H1 (cell line): ENCODE measurements around the gene RTF1. TPM values are rescaled to one million over a fixed set of nuclear protein-coding genes. Genes with fewer than 3 reads are reported as not detected.

ENCODE experiments used
- ATF2 ChIP-seq: IDR thresholded peaks from 2 replicates; pipeline ENCODE4 v1.6.1; 2012; ENCODE audit warnings: low read length, inconsistent platforms
- CHD1 ChIP-seq: IDR thresholded peaks from 2 replicates; pipeline ENCODE4 v1.6.1; 2012; ENCODE audit warnings: low read depth, low read length, improper control_type of control experiment
- CHD2 ChIP-seq: IDR thresholded peaks from 2 replicates; pipeline ENCODE4 v1.6.1; 2012; ENCODE audit warnings: low read length, improper control_type of control experiment
- CHD7 ChIP-seq: fragments of 300-600 bp; sonication (generic); IDR thresholded peaks from 2 replicates; pipeline ENCODE4 v1.7.1; 2012; ENCODE audit warnings: low read length, moderate library complexity, mild to moderate bottlenecking, inconsistent platforms; ENCODE audit not compliant: insufficient replicate concordance
- EP300 ChIP-seq, 2 experiments: IDR thresholded peaks; 1 replicate in 1 of 2; 2 replicates in 1 of 2; pipeline ENCODE4 v1.6.1; 2011 to 2012; ENCODE audit warnings: low read depth in 2 of 2, low read length in 2 of 2, mild to moderate bottlenecking in 2 of 2, borderline replicate concordance in 1 of 2, inconsistent platforms in 1 of 2, moderate library complexity in 1 of 2
- GTF2F1 ChIP-seq: IDR thresholded peaks from 2 replicates; pipeline ENCODE4 v1.6.1; 2012; ENCODE audit warnings: low read depth, low read length, improper control_type of control experiment, borderline replicate concordance
- RBBP5 ChIP-seq: IDR thresholded peaks from 2 replicates; pipeline ENCODE4 v1.7.1; 2012; ENCODE audit warnings: low read depth, mild to moderate bottlenecking, inconsistent platforms, low read length, moderate library complexity, borderline replicate concordance
- SIRT6 ChIP-seq: IDR thresholded peaks from one replicate; pipeline ENCODE4 v1.7.1; 2012; ENCODE audit warnings: low read length, inconsistent platforms
- polyA plus RNA-seq, 7 experiments: library from polyadenylated mRNA; depleted of rRNA in 3 of 7; stranded (reverse) in 5 of 7; unstranded in 2 of 7; fragments of >200 nt in 5 of 7; fragments of 200-250 nt in 2 of 7; gene quantifications; 1 replicate in 5 of 7; 2 replicates in 1 of 7; 4 replicates in 1 of 7; pipeline versions ENCODE4 v1.2.1 to v1.2.3, GENCODE V29; 2011 to 2013; ENCODE audit warnings: missing spikeins in 2 of 7, mixed read lengths in 2 of 7
- total RNA-seq: library from RNA; stranded (reverse); fragmentation: NEBNext Ultra II Directional; extraction: Animal tissue kit (Norgen Biotek cat#: 25700); gene quantifications from 2 replicates; pipeline ENCODE4 v1.2.1, GENCODE V29; 2021

RTF1 gene
- total and polyA plus RNA-seq, 2 of the 8 experiments (the other 6 are each of a cell fraction or from before 2014, with no cell fraction given), result 22.6 to 47.7 TPM

GRCh38 chr15:41493205-41493901 lies 76.5 kb downstream of the RTF1 start, which contains the start of gene ITPKA (continued):
- no peak for TF ChIP-seq ATF2
- TF ChIP-seq CHD1, result no peak
- TF ChIP-seq RBBP5, result 0 out of 2 replicates have a peak, but pooled peaks have one; percentile 21
- no peak for TF ChIP-seq EP300 (IDR thresholded peaks at IDR 0.05; ENCODE audit: borderline replicate concordance in 1 of 2, low read depth in 2 of 2, low read length in 2 of 2)
- TF ChIP-seq CHD7, result no peak
- no peak for TF ChIP-seq SIRT6
- TF ChIP-seq CHD2, result no peak
- no peak for TF ChIP-seq GTF2F1
